Measurements from ENCODE around the gene EVI2B. TPM values are rescaled to one million over a fixed set of nuclear protein-coding genes. Genes with fewer than 3 reads are reported as not detected.

Gene EVI2B
- polyA plus RNA-seq, 1 donor (not counting 4 experiments of a cell fraction or from before 2014, with no cell fraction given) = 0.80 TPM

GRCh38 chr17:31260151-31260550, 53.7 kb downstream of the EVI2B start:
- Histone ChIP-seq H3K79me2 (ENCODE audit: control insufficient read depth, insufficient read depth, low read length) (no peaks in the 10 kb centered on the region), H3K9ac (ENCODE audit: control insufficient read depth, extremely low read depth, insufficient read depth, low read length) (no peak overlapping the region), H3K27ac (ENCODE audit: control insufficient read depth, insufficient read depth, low read length) (no peak overlapping the region), H3K4me3 (ENCODE audit: control insufficient read depth in 2 of 3, extremely low read depth in 1 of 3, insufficient read depth in 2 of 3, low read depth in 1 of 3, low read length in 3 of 3) (no peak overlapping the region), H3K4me2 (ENCODE audit: control insufficient read depth, extremely low read depth, insufficient read depth, low read depth, low read length) (no peak overlapping the region), H4K20me1 (ENCODE audit: control insufficient read depth, extremely low read depth, insufficient read depth, low read length) (no peaks in the 10 kb centered on the region), H3K4me1 (ENCODE audit: control insufficient read depth, extremely low read depth, insufficient read depth, low read length) (no peaks in the 10 kb centered on the region), H3K9me3 (ENCODE audit: control insufficient read depth, low read depth, low read length) (no peaks in the 10 kb centered on the region), H3K9me1 (ENCODE audit: control insufficient read depth, extremely low read depth, insufficient read depth, low read length) (no peaks in the 10 kb centered on the region), H2AFZ (ENCODE audit: control insufficient read depth, low read length) (no peak overlapping the region), H3K27me3 (ENCODE audit: control insufficient read depth, extremely low read depth, insufficient read depth, low read length) (no peaks in the 10 kb centered on the region), H3K36me3 (ENCODE audit: control insufficient read depth in 2 of 2, extremely low read depth in 1 of 2, insufficient read depth in 2 of 2, low read length in 2 of 2) (peaks cover 3 to 6% of the 10 kb centered on the region in 2 experiments)
- DNase-seq (ENCODE audit: low read depth, low spot score) (no peak), FAIRE-seq (no peak)
- TF ChIP-seq EZH2 (IDR thresholded peaks at IDR 0.05; ENCODE audit: low read length) (no peak), CTCF (optimal IDR thresholded peaks at IDR 0.05 in 1 of 3, IDR thresholded peaks at IDR 0.05 in 1 of 3, conservative IDR thresholded peaks at IDR 0.05 in 1 of 3; ENCODE audit: extremely low read depth in 1 of 3, insufficient read depth in 2 of 3, low read length in 3 of 3) (no peak)
- dilution Hi-C loops (cut with MboI; ENCODE audit: extremely low pct_ligation_motif_present, low sequenced_read_pairs) = no loop called here

GRCh38 chr17:31256936-31257335, 56.9 kb downstream of the EVI2B start:
- Histone ChIP-seq H3K36me3 (ENCODE audit: control insufficient read depth in 2 of 2, extremely low read depth in 1 of 2, insufficient read depth in 2 of 2, low read length in 2 of 2) (peaks cover 3 to 10% of the 10 kb centered on the region in 2 experiments), H2AFZ (ENCODE audit: control insufficient read depth, low read length) (no peak overlapping the region), H3K4me1 (ENCODE audit: control insufficient read depth, extremely low read depth, insufficient read depth, low read length) (peaks cover 12% of the 10 kb centered on the region), H3K27ac (ENCODE audit: control insufficient read depth, insufficient read depth, low read length) (no peak overlapping the region), H4K20me1 (ENCODE audit: control insufficient read depth, extremely low read depth, insufficient read depth, low read length) (no peaks in the 10 kb centered on the region), H3K79me2 (ENCODE audit: control insufficient read depth, insufficient read depth, low read length) (no peaks in the 10 kb centered on the region), H3K4me3 (ENCODE audit: control insufficient read depth in 2 of 3, extremely low read depth in 1 of 3, insufficient read depth in 2 of 3, low read depth in 1 of 3, low read length in 3 of 3) (no peak overlapping the region), H3K27me3 (ENCODE audit: control insufficient read depth, extremely low read depth, insufficient read depth, low read length) (no peaks in the 10 kb centered on the region), H3K9me3 (ENCODE audit: control insufficient read depth, low read depth, low read length) (no peaks in the 10 kb centered on the region), H3K9ac (ENCODE audit: control insufficient read depth, extremely low read depth, insufficient read depth, low read length) (no peak overlapping the region), H3K4me2 (ENCODE audit: control insufficient read depth, extremely low read depth, insufficient read depth, low read depth, low read length) (no peak overlapping the region), H3K9me1 (ENCODE audit: control insufficient read depth, extremely low read depth, insufficient read depth, low read length) (no peaks in the 10 kb centered on the region)
- FAIRE-seq (no peak), DNase-seq (ENCODE audit: low read depth, low spot score) (no peak)
- TF ChIP-seq EZH2 (IDR thresholded peaks at IDR 0.05; ENCODE audit: low read length) (no peak), CTCF (optimal IDR thresholded peaks at IDR 0.05 in 1 of 3, IDR thresholded peaks at IDR 0.05 in 1 of 3, conservative IDR thresholded peaks at IDR 0.05 in 1 of 3; ENCODE audit: extremely low read depth in 1 of 3, insufficient read depth in 2 of 3, low read length in 3 of 3) (no peak)
- dilution Hi-C loops (cut with MboI; ENCODE audit: extremely low pct_ligation_motif_present, low sequenced_read_pairs) = no loop called here
